Muscle layer of colon (tissue), 2 donors: ENCODE measurements around the gene ALKBH8.

ENCODE experiments used
- H3K27ac ChIP-seq: one replicate; pipeline ENCODE4 v1.7.0; 2013; ENCODE audit warnings: low read depth, mild to moderate bottlenecking, low read length, moderate library complexity
- H3K27me3 ChIP-seq, 2 donors: one replicate each; pipeline ENCODE4 v1.7.0; 2013; ENCODE audit warnings: low read length in 2 of 2, mild to moderate bottlenecking in 2 of 2; ENCODE audit not compliant: insufficient read depth in 2 of 2, control insufficient read depth in 1 of 2
- H3K36me3 ChIP-seq: one replicate; pipeline ENCODE4 v1.7.0; 2013; ENCODE audit warnings: mild to moderate bottlenecking, low read length; ENCODE audit not compliant: insufficient read depth
- H3K4me1 ChIP-seq: one replicate; pipeline ENCODE4 v1.7.0; 2013; ENCODE audit warnings: mild to moderate bottlenecking, low read length; ENCODE audit not compliant: insufficient read depth
- H3K4me3 ChIP-seq, 2 donors: one replicate each; pipeline ENCODE4 v1.7.0; 2013; ENCODE audit warnings: low read length in 2 of 2, low read depth in 1 of 2, mild to moderate bottlenecking in 1 of 2, moderate library complexity in 1 of 2
- H3K9ac ChIP-seq: one replicate; pipeline ENCODE4 v1.7.0; 2013; ENCODE audit warnings: low read length
- H3K9me3 ChIP-seq: one replicate; pipeline ENCODE4 v1.7.0; 2013; ENCODE audit warnings: mild to moderate bottlenecking, low read length
- donor health status: abdominal sarcoma.
- donor health status: Adenocarcinoma of cecum.

The ALKBH8 gene

GRCh38 chr11:107565219-107565937 lies at the start of gene ALKBH8:
ALKBH8 (minus strand) TSS chr11:107565735; CDS start chr11:107560893, 4,842 bp downstream.
- Histone ChIP-seq H3K27ac (peak within 1 kb of the TSS; percentile 79), H3K9ac (peak within 1 kb of the TSS; percentile 69), H3K27me3 (no peaks in the 10 kb centered on the region), H3K9me3 (no peaks in the 10 kb centered on the region), H3K4me1 (peaks cover 18% of the 10 kb centered on the region), H3K36me3 (no peaks in the 10 kb centered on the region), H3K4me3 (peak within 1 kb of the TSS; percentile 90 to 96)

- Histone ChIP-seq H3K9ac (no peak overlapping the region), H3K4me1 (no peaks in the 10 kb centered on the region), H3K27ac (no peak overlapping the region), H3K4me3 (no peak overlapping the region), H3K27me3 (no peaks in the 10 kb centered on the region), H3K9me3 (no peaks in the 10 kb centered on the region), H3K36me3 (no peaks in the 10 kb centered on the region)
Observed at GRCh38 chr11:107612445-107612844, 46.9 kb upstream of the ALKBH8 start.

- Histone ChIP-seq H3K36me3 (no peaks in the 10 kb centered on the region), H3K4me3 (no peak overlapping the region), H3K4me1 (no peaks in the 10 kb centered on the region), H3K27me3 (no peaks in the 10 kb centered on the region), H3K27ac (no peak overlapping the region), H3K9me3 (no peaks in the 10 kb centered on the region), H3K9ac (no peak overlapping the region)
Observed at GRCh38 chr11:107609400-107610218, 44.1 kb upstream of the ALKBH8 start.

GRCh38 chr11:107608809-107609208 lies 43.3 kb upstream of the ALKBH8 start:
- Histone ChIP-seq H3K9ac (no peak overlapping the region), H3K9me3 (no peaks in the 10 kb centered on the region), H3K27me3 (no peaks in the 10 kb centered on the region), H3K4me1 (no peaks in the 10 kb centered on the region), H3K27ac (no peak overlapping the region), H3K4me3 (no peak overlapping the region), H3K36me3 (no peaks in the 10 kb centered on the region)

GRCh38 chr11:107606141-107606540 lies 40.6 kb upstream of the ALKBH8 start:
- Histone ChIP-seq H3K4me1 (no peaks in the 10 kb centered on the region), H3K27ac (no peak overlapping the region), H3K4me3 (no peak overlapping the region), H3K9me3 (no peaks in the 10 kb centered on the region), H3K9ac (no peak overlapping the region), H3K36me3 (no peaks in the 10 kb centered on the region), H3K27me3 (no peaks in the 10 kb centered on the region)

GRCh38 chr11:107605061-107606006 lies 39.8 kb upstream of the ALKBH8 start:
- H3K27me3 ChIP-seq: no peaks in the 10 kb centered on the region
- no peaks in the 10 kb centered on the region for H3K9me3 ChIP-seq
- no peak overlapping the region for H3K4me3 ChIP-seq
- H3K9ac ChIP-seq: no peak overlapping the region
- H3K36me3 ChIP-seq: no peaks in the 10 kb centered on the region
- H3K4me1 ChIP-seq: no peaks in the 10 kb centered on the region
- H3K27ac ChIP-seq: no peak overlapping the region

- Histone ChIP-seq H3K27me3 (peaks cover 0 to 4% of the 10 kb centered on the region in 2 donors), H3K9me3 (no peaks in the 10 kb centered on the region), H3K27ac (no peak overlapping the region), H3K4me3 (no peak overlapping the region), H3K36me3 (no peaks in the 10 kb centered on the region), H3K4me1 (no peaks in the 10 kb centered on the region), H3K9ac (no peak overlapping the region)
Observed at GRCh38 chr11:107598225-107599139, 32.9 kb upstream of the ALKBH8 start.

- no peak overlapping the region for H3K4me3 ChIP-seq
Observed at GRCh38 chr11:107594736-107595135, 29.2 kb upstream of the ALKBH8 start.

GRCh38 chr11:107593951-107594350 lies 28.4 kb upstream of the ALKBH8 start:
- no peak overlapping the region for H3K9ac ChIP-seq
- no peaks in the 10 kb centered on the region for H3K9me3 ChIP-seq
- no peak overlapping the region for H3K4me3 ChIP-seq
- peaks cover 23 to 32% of the 10 kb centered on the region in 2 donors for H3K27me3 ChIP-seq
- no peaks in the 10 kb centered on the region for H3K4me1 ChIP-seq
- no peak overlapping the region for H3K27ac ChIP-seq
- no peaks in the 10 kb centered on the region for H3K36me3 ChIP-seq

More at GRCh38 chr11:107594736-107595135, 29.2 kb upstream of the ALKBH8 start:
- Histone ChIP-seq H3K36me3 (no peaks in the 10 kb centered on the region), H3K9me3 (no peaks in the 10 kb centered on the region), H3K27ac (no peak overlapping the region), H3K27me3 (peaks cover 20 to 29% of the 10 kb centered on the region in 2 donors), H3K4me1 (no peaks in the 10 kb centered on the region), H3K9ac (no peak overlapping the region)

GRCh38 chr11:107592813-107593212 lies 27.3 kb upstream of the ALKBH8 start:
- Histone ChIP-seq H3K36me3 (no peaks in the 10 kb centered on the region), H3K9me3 (no peaks in the 10 kb centered on the region), H3K4me1 (no peaks in the 10 kb centered on the region), H3K27me3 (peaks cover 23 to 39% of the 10 kb centered on the region in 2 donors), H3K9ac (no peak overlapping the region), H3K4me3 (no peak overlapping the region), H3K27ac (no peak overlapping the region)
